ENCODE results near the gene DNAH8.

DNAH8 gene

GRCh38 chr6:38987503-38987902 lies 272.4 kb downstream of the DNAH8 start:
- Histone ChIP-seq H3K4me3 (ENCODE audit: low read depth in 1 of 2, low read length in 2 of 2) (no peak overlapping the region), H3K27me3 (ENCODE audit: control insufficient read depth in 1 of 2, insufficient read depth in 2 of 2, low read length in 2 of 2) (peaks cover 4 to 7% of the 10 kb centered on the region in 2 donors), H3K27ac (ENCODE audit: low read depth, low read length) (no peak overlapping the region), H3K4me1 (ENCODE audit: control insufficient read depth in 1 of 2, insufficient read depth in 2 of 2, low read length in 2 of 2) (no peaks in the 10 kb centered on the region), H3K36me3 (ENCODE audit: control insufficient read depth in 1 of 2, insufficient read depth in 2 of 2, low read length in 2 of 2) (no peaks in the 10 kb centered on the region), H3K9ac (ENCODE audit: low read depth in 1 of 2, low read length in 2 of 2) (no peak overlapping the region), H3K9me3 (ENCODE audit: control insufficient read depth in 1 of 2, low read length in 2 of 2) (no peaks in the 10 kb centered on the region)

DNA sequence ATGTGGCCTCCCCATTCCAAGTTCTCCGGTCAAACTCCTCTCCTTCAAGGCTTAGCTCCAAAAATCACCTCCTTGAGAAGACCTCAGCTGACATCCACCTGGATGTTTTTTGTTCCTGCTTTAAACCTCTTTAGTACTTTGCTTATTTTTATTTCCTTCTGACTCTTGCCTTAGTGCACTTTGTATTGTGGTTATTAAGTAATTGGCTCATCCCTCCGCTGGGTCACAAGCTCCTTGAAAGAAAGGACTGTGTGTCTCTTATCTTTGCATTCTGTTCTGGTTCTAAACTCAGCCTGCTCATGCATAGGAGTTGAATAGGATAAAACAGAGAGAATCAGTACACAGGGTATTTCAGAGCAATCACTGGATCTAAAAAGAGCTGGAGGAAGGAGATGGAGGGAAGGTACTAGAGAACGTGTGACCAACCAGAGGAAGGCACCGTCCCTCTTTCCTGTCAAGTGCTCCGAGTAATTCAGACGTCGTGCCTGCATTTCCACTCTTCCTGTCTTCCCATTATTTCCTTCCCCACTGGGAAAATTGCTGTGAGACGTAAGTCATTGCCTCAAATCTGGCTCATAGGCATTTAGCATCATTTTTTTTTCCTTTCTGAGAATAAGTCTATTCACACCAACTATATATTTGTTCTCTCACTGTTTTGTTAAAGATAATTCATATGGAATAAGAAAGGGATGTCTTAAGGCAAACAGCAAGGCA lies 273.8 kb downstream of the DNAH8 start:
- peaks cover 0 to 4% of the 10 kb centered on the region in 2 donors for H3K4me1 ChIP-seq (ENCODE audit: control insufficient read depth in 1 of 2, insufficient read depth in 2 of 2, low read length in 2 of 2)
- H3K4me3 ChIP-seq (ENCODE audit: low read depth in 1 of 2, low read length in 2 of 2): no peak overlapping the region
- H3K9me3 ChIP-seq (ENCODE audit: control insufficient read depth in 1 of 2, low read length in 2 of 2): no peaks in the 10 kb centered on the region

GRCh38 chr6:38990475-38990874 lies 275.4 kb downstream of the DNAH8 start:
- Histone ChIP-seq H3K4me3 (ENCODE audit: low read depth in 1 of 2, low read length in 2 of 2) (no peak overlapping the region), H3K36me3 (ENCODE audit: control insufficient read depth in 1 of 2, insufficient read depth in 2 of 2, low read length in 2 of 2) (no peaks in the 10 kb centered on the region), H3K27ac (ENCODE audit: low read depth, low read length) (no peak overlapping the region), H3K9ac (ENCODE audit: low read depth in 1 of 2, low read length in 2 of 2) (no peak overlapping the region), H3K4me1 (ENCODE audit: control insufficient read depth in 1 of 2, insufficient read depth in 2 of 2, low read length in 2 of 2) (peaks cover 0 to 4% of the 10 kb centered on the region in 2 donors), H3K27me3 (ENCODE audit: control insufficient read depth in 1 of 2, insufficient read depth in 2 of 2, low read length in 2 of 2) (peaks cover 4 to 7% of the 10 kb centered on the region in 2 donors), H3K9me3 (ENCODE audit: control insufficient read depth in 1 of 2, low read length in 2 of 2) (no peaks in the 10 kb centered on the region)

More for the DNA sequence above, 273.8 kb downstream of the DNAH8 start:
- H3K27ac ChIP-seq (ENCODE audit: low read depth, low read length): no peak overlapping the region
- no peak overlapping the region for H3K9ac ChIP-seq (ENCODE audit: low read depth in 1 of 2, low read length in 2 of 2)
- H3K36me3 ChIP-seq (ENCODE audit: control insufficient read depth in 1 of 2, insufficient read depth in 2 of 2, low read length in 2 of 2): no peaks in the 10 kb centered on the region
- peaks cover 4 to 7% of the 10 kb centered on the region in 2 donors for H3K27me3 ChIP-seq (ENCODE audit: control insufficient read depth in 1 of 2, insufficient read depth in 2 of 2, low read length in 2 of 2)

GRCh38 chr6:38996676-38997075 lies 281.6 kb downstream of the DNAH8 start:
- Histone ChIP-seq H3K36me3 (ENCODE audit: control insufficient read depth in 1 of 2, insufficient read depth in 2 of 2, low read length in 2 of 2) (no peaks in the 10 kb centered on the region), H3K9me3 (ENCODE audit: control insufficient read depth in 1 of 2, low read length in 2 of 2) (no peaks in the 10 kb centered on the region), H3K27ac (ENCODE audit: low read depth, low read length) (no peak overlapping the region), H3K27me3 (ENCODE audit: control insufficient read depth in 1 of 2, insufficient read depth in 2 of 2, low read length in 2 of 2) (peaks cover 0 to 5% of the 10 kb centered on the region in 2 donors), H3K4me1 (ENCODE audit: control insufficient read depth in 1 of 2, insufficient read depth in 2 of 2, low read length in 2 of 2) (peaks cover 0 to 4% of the 10 kb centered on the region in 2 donors), H3K4me3 (ENCODE audit: low read depth in 1 of 2, low read length in 2 of 2) (no peak overlapping the region), H3K9ac (ENCODE audit: low read depth in 1 of 2, low read length in 2 of 2) (no peak overlapping the region)

DNA sequence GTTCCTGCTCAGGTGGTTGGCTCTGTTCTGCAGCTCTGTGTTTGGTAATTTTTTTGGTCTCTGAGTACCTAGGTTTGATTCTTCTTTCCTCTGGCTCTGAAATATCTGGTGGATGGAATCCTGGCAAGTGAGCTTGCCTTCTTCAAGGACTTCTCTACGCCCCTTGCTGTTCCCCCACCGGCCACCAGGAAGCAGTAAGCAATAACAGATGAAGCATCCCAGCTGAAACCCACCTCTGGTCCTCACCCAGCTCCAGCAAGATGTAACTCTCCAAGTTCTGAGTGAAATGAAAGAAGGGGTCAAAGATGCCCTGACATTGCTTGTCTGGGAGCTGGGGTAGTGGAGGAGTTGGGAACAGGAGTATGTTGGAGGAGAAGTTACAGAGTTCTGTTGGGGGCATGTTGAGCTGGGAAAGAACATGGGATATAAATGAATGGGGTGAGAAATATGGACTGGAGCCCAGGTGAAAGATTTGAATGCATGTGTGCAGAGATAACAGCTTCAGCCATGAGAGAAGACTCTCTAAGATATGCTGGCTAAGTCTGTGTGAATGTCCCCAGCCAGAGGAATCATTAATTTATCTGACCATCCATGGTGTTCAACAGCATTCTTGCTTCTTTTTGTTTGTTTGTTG lies 282.1 kb downstream of the DNAH8 start:
- H3K9me3 ChIP-seq (ENCODE audit: control insufficient read depth in 1 of 2, low read length in 2 of 2): no peaks in the 10 kb centered on the region
- no peak overlapping the region for H3K9ac ChIP-seq (ENCODE audit: low read depth in 1 of 2, low read length in 2 of 2)
- peaks cover 0 to 4% of the 10 kb centered on the region in 2 donors for H3K4me1 ChIP-seq (ENCODE audit: control insufficient read depth in 1 of 2, insufficient read depth in 2 of 2, low read length in 2 of 2)
- H3K27ac ChIP-seq (ENCODE audit: low read depth, low read length): no peak overlapping the region
- peaks cover 0 to 5% of the 10 kb centered on the region in 2 donors for H3K27me3 ChIP-seq (ENCODE audit: control insufficient read depth in 1 of 2, insufficient read depth in 2 of 2, low read length in 2 of 2)
- H3K36me3 ChIP-seq (ENCODE audit: control insufficient read depth in 1 of 2, insufficient read depth in 2 of 2, low read length in 2 of 2): no peaks in the 10 kb centered on the region
- no peak overlapping the region for H3K4me3 ChIP-seq (ENCODE audit: low read depth in 1 of 2, low read length in 2 of 2)

GRCh38 chr6:39003072-39003471 lies 288.0 kb downstream of the DNAH8 start:
- Histone ChIP-seq H3K4me1 (ENCODE audit: control insufficient read depth in 1 of 2, insufficient read depth in 2 of 2, low read length in 2 of 2) (no peaks in the 10 kb centered on the region), H3K27me3 (ENCODE audit: control insufficient read depth in 1 of 2, insufficient read depth in 2 of 2, low read length in 2 of 2) (peaks cover 0 to 9% of the 10 kb centered on the region in 2 donors), H3K9ac (ENCODE audit: low read depth in 1 of 2, low read length in 2 of 2) (no peak overlapping the region), H3K36me3 (ENCODE audit: control insufficient read depth in 1 of 2, insufficient read depth in 2 of 2, low read length in 2 of 2) (no peaks in the 10 kb centered on the region), H3K4me3 (ENCODE audit: low read depth in 1 of 2, low read length in 2 of 2) (no peak overlapping the region), H3K9me3 (ENCODE audit: control insufficient read depth in 1 of 2, low read length in 2 of 2) (no peaks in the 10 kb centered on the region), H3K27ac (ENCODE audit: low read depth, low read length) (no peak overlapping the region)

DNA sequence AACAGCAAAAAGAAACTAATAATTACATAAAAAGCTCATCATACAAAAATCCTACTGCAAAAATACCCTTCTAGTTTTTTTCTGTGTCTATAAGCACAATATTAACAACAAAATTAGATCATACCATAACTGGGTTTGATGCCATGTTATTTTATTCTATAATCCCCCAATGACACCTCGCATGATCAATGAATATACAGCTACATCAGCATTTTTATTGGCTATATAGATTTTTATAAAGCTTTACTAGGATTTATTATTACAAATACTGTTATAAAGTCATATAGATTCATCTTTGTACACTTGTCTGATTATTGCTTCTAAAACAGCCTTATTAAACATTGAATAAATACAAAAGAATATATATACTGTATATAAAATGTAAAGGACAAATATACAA lies 288.4 kb downstream of the DNAH8 start:
- Histone ChIP-seq H3K9me3 (ENCODE audit: control insufficient read depth in 1 of 2, low read length in 2 of 2) (no peaks in the 10 kb centered on the region), H3K27me3 (ENCODE audit: control insufficient read depth in 1 of 2, insufficient read depth in 2 of 2, low read length in 2 of 2) (peaks cover 0 to 9% of the 10 kb centered on the region in 2 donors), H3K4me1 (ENCODE audit: control insufficient read depth in 1 of 2, insufficient read depth in 2 of 2, low read length in 2 of 2) (no peaks in the 10 kb centered on the region), H3K9ac (ENCODE audit: low read depth in 1 of 2, low read length in 2 of 2) (no peak overlapping the region), H3K36me3 (ENCODE audit: control insufficient read depth in 1 of 2, insufficient read depth in 2 of 2, low read length in 2 of 2) (no peaks in the 10 kb centered on the region), H3K4me3 (ENCODE audit: low read depth in 1 of 2, low read length in 2 of 2) (no peak overlapping the region), H3K27ac (ENCODE audit: low read depth, low read length) (no peak overlapping the region)

DNA sequence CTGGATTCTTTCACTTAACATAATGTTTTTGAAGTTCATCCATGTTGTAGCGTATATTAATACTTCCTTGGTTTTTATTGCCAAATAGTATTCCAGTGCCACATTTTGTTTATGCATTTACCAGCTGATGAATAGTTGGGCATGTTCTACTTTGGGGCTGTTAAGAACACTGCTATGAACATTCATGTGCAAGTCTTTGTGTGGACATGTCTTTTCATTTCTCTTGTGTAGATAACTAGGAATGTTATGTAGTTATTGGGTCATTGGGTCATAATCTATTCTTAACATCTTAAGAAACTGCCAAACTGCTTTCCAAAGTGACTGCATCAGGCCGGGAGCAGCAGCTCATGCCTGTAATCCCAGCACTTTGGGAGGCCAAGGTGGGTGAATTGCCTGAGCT lies 289.7 kb downstream of the DNAH8 start:
- no peaks in the 10 kb centered on the region for H3K36me3 ChIP-seq (ENCODE audit: control insufficient read depth in 1 of 2, insufficient read depth in 2 of 2, low read length in 2 of 2)
- H3K9ac ChIP-seq (ENCODE audit: low read depth in 1 of 2, low read length in 2 of 2): no peak overlapping the region
- H3K27ac ChIP-seq (ENCODE audit: low read depth, low read length): no peak overlapping the region
- H3K4me1 ChIP-seq (ENCODE audit: control insufficient read depth in 1 of 2, insufficient read depth in 2 of 2, low read length in 2 of 2): no peaks in the 10 kb centered on the region
- peaks cover 0 to 9% of the 10 kb centered on the region in 2 donors for H3K27me3 ChIP-seq (ENCODE audit: control insufficient read depth in 1 of 2, insufficient read depth in 2 of 2, low read length in 2 of 2)
- no peak overlapping the region for H3K4me3 ChIP-seq (ENCODE audit: low read depth in 1 of 2, low read length in 2 of 2)
- H3K9me3 ChIP-seq (ENCODE audit: control insufficient read depth in 1 of 2, low read length in 2 of 2): no peaks in the 10 kb centered on the region

- Histone ChIP-seq H3K36me3 (ENCODE audit: control insufficient read depth in 1 of 2, insufficient read depth in 2 of 2, low read length in 2 of 2) (no peaks in the 10 kb centered on the region), H3K4me3 (ENCODE audit: low read depth in 1 of 2, low read length in 2 of 2) (no peak overlapping the region), H3K4me1 (ENCODE audit: control insufficient read depth in 1 of 2, insufficient read depth in 2 of 2, low read length in 2 of 2) (no peaks in the 10 kb centered on the region), H3K9ac (ENCODE audit: low read depth in 1 of 2, low read length in 2 of 2) (no peak overlapping the region), H3K27me3 (ENCODE audit: control insufficient read depth in 1 of 2, insufficient read depth in 2 of 2, low read length in 2 of 2) (peaks cover 0 to 7% of the 10 kb centered on the region in 2 donors), H3K27ac (ENCODE audit: low read depth, low read length) (no peak overlapping the region), H3K9me3 (ENCODE audit: control insufficient read depth in 1 of 2, low read length in 2 of 2) (no peaks in the 10 kb centered on the region)
Measured at GRCh38 chr6:39005774-39006173, 290.7 kb downstream of the DNAH8 start.

GRCh38 chr6:39007575-39007974 lies 292.5 kb downstream of the DNAH8 start:
- Histone ChIP-seq H3K9ac (ENCODE audit: low read depth in 1 of 2, low read length in 2 of 2) (no peak overlapping the region), H3K4me3 (ENCODE audit: low read depth in 1 of 2, low read length in 2 of 2) (no peak overlapping the region), H3K9me3 (ENCODE audit: control insufficient read depth in 1 of 2, low read length in 2 of 2) (no peaks in the 10 kb centered on the region), H3K27ac (ENCODE audit: low read depth, low read length) (no peak overlapping the region), H3K27me3 (ENCODE audit: control insufficient read depth in 1 of 2, insufficient read depth in 2 of 2, low read length in 2 of 2) (peaks cover 0 to 11% of the 10 kb centered on the region in 2 donors), H3K36me3 (ENCODE audit: control insufficient read depth in 1 of 2, insufficient read depth in 2 of 2, low read length in 2 of 2) (no peaks in the 10 kb centered on the region), H3K4me1 (ENCODE audit: control insufficient read depth in 1 of 2, insufficient read depth in 2 of 2, low read length in 2 of 2) (no peaks in the 10 kb centered on the region)

Data from duodenal mucosa (tissue), 2 donors.